Upper lobe of left lung (tissue), 4 donors: Measurements from ENCODE around the gene PTDSS2.

Experiments used
- POLR2A ChIP-seq, 4 donors: fragments of 450-650 bp; IDR thresholded peaks; one replicate each; pipeline ENCODE4 v1.5.1; 2016 to 2017; ENCODE audit warnings: antibody characterized with exemption in 4 of 4, mild to moderate bottlenecking in 2 of 4
- POLR2AphosphoS5 ChIP-seq, 2 donors: sonication (generic); formaldehyde crosslinking; IDR thresholded peaks; one replicate each; pipeline ENCODE4 v1.5.1; 2017; ENCODE audit warnings: antibody characterized with exemption in 2 of 2
- TF ChIP-seq, protein P1 (sequence below), 6 experiments: fragments of 450-650 bp in 4 of 6; fragments of 200-600 bp in 2 of 6; sonication (generic) in 2 of 6; IDR thresholded peaks; one replicate each; pipeline ENCODE4 v1.5.1; 2016 to 2019; ENCODE audit warnings: antibody characterized with exemption in 6 of 6

DNA sequence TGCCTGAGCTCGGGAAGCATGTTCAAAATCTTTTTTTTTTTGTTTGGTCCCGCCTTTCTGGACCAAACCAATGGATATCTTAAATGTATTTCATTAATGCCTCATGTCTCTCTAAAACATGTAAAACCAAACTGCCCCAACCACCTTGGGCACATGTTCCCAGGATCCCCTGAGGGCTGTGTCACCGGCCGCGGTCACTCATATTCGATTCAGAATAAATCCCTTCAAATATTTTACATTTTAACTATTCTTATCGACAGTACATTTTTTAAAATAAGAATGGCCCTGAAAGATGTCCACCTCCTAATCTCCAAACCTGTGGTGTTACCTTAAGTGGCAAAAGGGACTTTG is 54.9 kb downstream of the PTDSS2 start:
- TF ChIP-seq, protein P1, sequence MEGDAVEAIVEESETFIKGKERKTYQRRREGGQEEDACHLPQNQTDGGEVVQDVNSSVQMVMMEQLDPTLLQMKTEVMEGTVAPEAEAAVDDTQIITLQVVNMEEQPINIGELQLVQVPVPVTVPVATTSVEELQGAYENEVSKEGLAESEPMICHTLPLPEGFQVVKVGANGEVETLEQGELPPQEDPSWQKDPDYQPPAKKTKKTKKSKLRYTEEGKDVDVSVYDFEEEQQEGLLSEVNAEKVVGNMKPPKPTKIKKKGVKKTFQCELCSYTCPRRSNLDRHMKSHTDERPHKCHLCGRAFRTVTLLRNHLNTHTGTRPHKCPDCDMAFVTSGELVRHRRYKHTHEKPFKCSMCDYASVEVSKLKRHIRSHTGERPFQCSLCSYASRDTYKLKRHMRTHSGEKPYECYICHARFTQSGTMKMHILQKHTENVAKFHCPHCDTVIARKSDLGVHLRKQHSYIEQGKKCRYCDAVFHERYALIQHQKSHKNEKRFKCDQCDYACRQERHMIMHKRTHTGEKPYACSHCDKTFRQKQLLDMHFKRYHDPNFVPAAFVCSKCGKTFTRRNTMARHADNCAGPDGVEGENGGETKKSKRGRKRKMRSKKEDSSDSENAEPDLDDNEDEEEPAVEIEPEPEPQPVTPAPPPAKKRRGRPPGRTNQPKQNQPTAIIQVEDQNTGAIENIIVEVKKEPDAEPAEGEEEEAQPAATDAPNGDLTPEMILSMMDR (IDR thresholded peaks at IDR 0.05), result no peak
- no peak for TF ChIP-seq POLR2A (IDR thresholded peaks at IDR 0.05)
- TF ChIP-seq POLR2AphosphoS5 (IDR thresholded peaks at IDR 0.05), result no peak
